HepG2 (cell line): ENCODE results near the gene COL13A1. TPM values are rescaled to one million over a fixed set of nuclear protein-coding genes. Genes with fewer than 3 reads are reported as not detected.

Experiments used
- ATAC-seq: fragments of 200-7000 bp; cut with Tn5 transposase; 3 replicates; pipeline ENCODE4 v1.9.1; 2020; ENCODE audit warnings: mild to moderate bottlenecking, moderate library complexity
- BruUV-seq: library from RNA; stranded (reverse); fragments of 400-500 nt; replicated peaks from 2 replicates; lab custom pipeline; 2021; lab: Mats Ljungman, UMichigan
- CTCF ChIA-PET: fragments of 300-600 bp; formaldehyde crosslinking; extraction: SDS; loops from one replicate; lab custom pipeline; 2021; ENCODE audit warnings: low total read pairs, inconsistent platforms, low intra/inter-chr PET ratio; lab: Yijun Ruan, JAX
- POLR2A ChIA-PET: fragments of 350-600 bp; sonication (Branson Sonifier 250); formaldehyde crosslinking; loops from one replicate; lab custom pipeline; 2020; ENCODE audit warnings: antibody characterized with exemption, inconsistent platforms; lab: Yijun Ruan, JAX
- DNase-seq: peaks from one replicate; pipeline ENCODE4 v3.0.0-alpha.2; 2015; ENCODE audit warnings: low spot score
- FAIRE-seq: peaks from 3 replicates; lab custom pipeline; 2011; peaks lifted over from hg19 to GRCh38; lab: Jason Lieb, UNC
- H2AFZ ChIP-seq: one replicate; pipeline ENCODE4 v1.6.1; 2011; ENCODE audit warnings: low read length, inconsistent platforms
- H3K27ac ChIP-seq: fragments of 300-600 bp; 3 replicates; pipeline ENCODE4 v1.8.0; 2011; ENCODE audit warnings: mixed run types, mild to moderate bottlenecking, mixed read lengths, low read length, inconsistent platforms; ENCODE audit not compliant: insufficient read depth; ENCODE audit errors: extremely low read length
- H3K27me3 ChIP-seq, 2 experiments: fragments of 200-600 bp in 1 of 2; 2 replicates in 1 of 2; 3 replicates in 1 of 2; pipeline versions ENCODE4 v1.6.0 to v1.8.0; 2011; ENCODE audit warnings: low read length in 2 of 2, mild to moderate bottlenecking in 2 of 2, moderate library complexity in 2 of 2, inconsistent platforms in 1 of 2; ENCODE audit not compliant: insufficient read depth in 2 of 2, control insufficient read depth in 1 of 2
- H3K36me3 ChIP-seq, 2 experiments: fragments of 200-600 bp in 1 of 2; replicated peaks in 1 of 2; 2 replicates in 1 of 2; 3 replicates in 1 of 2; pipeline versions ENCODE4 v1.5.1 to v1.8.0; 2011; ENCODE audit warnings: low read length in 2 of 2, inconsistent platforms in 1 of 2; ENCODE audit not compliant: insufficient read depth in 2 of 2, control insufficient read depth in 1 of 2
- H3K4me1 ChIP-seq: 2 replicates; pipeline ENCODE4 v1.5.1; 2012; ENCODE audit warnings: low read length, inconsistent platforms; ENCODE audit not compliant: insufficient read depth
- H3K4me2 ChIP-seq: 2 replicates; pipeline ENCODE4 v1.6.0; 2011; ENCODE audit warnings: low read depth, low read length, inconsistent platforms
- H3K4me3 ChIP-seq, 3 experiments: fragments of 200-600 bp in 1 of 3; sonication (generic), shearing (Covaris generic) in 1 of 3; replicated peaks in 1 of 3; 2 replicates each; pipeline ENCODE4 v1.5.1; 2011 to 2016; ENCODE audit warnings: low read length in 3 of 3, inconsistent platforms in 2 of 3, low read depth in 2 of 3, mild to moderate bottlenecking in 2 of 3, control low read depth in 1 of 3, mixed read lengths in 1 of 3; ENCODE audit not compliant: insufficient read depth in 1 of 3
- H3K79me2 ChIP-seq: one replicate; pipeline ENCODE4 v1.6.1; 2011; ENCODE audit warnings: low read length, inconsistent platforms; ENCODE audit not compliant: insufficient read depth
- H3K9ac ChIP-seq: 2 replicates; pipeline ENCODE4 v1.6.0; 2011; ENCODE audit warnings: mild to moderate bottlenecking, low read depth, low read length, inconsistent platforms; ENCODE audit not compliant: insufficient read depth
- H3K9me3 ChIP-seq: 2 replicates; pipeline ENCODE4 v1.5.1; 2012; ENCODE audit warnings: mild to moderate bottlenecking, low read length
- H4K20me1 ChIP-seq: 2 replicates; pipeline ENCODE4 v1.6.0; 2011; ENCODE audit warnings: inconsistent platforms, mild to moderate bottlenecking, low read length, moderate library complexity; ENCODE audit not compliant: insufficient read depth
- GABPB1 ChIP-seq: IDR thresholded peaks from 2 replicates; pipeline ENCODE4 v1.6.1; 2016; ENCODE audit warnings: mild to moderate bottlenecking, missing genetic modification reagents, moderate library complexity, missing compliant biosample characterization
- GZF1 ChIP-seq: sonication (generic); formaldehyde crosslinking; IDR thresholded peaks from 2 replicates; pipeline ENCODE4 v1.5.1; 2020; ENCODE audit warnings: mild to moderate bottlenecking, missing genetic modification reagents
- NBN ChIP-seq: fragments of 450-650 bp; conservative IDR thresholded peaks from 2 replicates; pipeline ENCODE4 v1.6.1; 2017
- NFATC3 ChIP-seq: sonication (generic); formaldehyde crosslinking; IDR thresholded peaks from 2 replicates; pipeline ENCODE4 v1.5.1; 2020; ENCODE audit warnings: mild to moderate bottlenecking, missing genetic modification reagents
- NFKB2 ChIP-seq: sonication (generic); formaldehyde crosslinking; IDR thresholded peaks from 2 replicates; pipeline ENCODE4 v1.4.0; 2020; ENCODE audit warnings: missing genetic modification reagents, borderline replicate concordance
- PCBP1 ChIP-seq: fragments of 200-400 bp; formaldehyde crosslinking; IDR thresholded peaks from 2 replicates; pipeline ENCODE4 v1.6.1; 2017; ENCODE audit warnings: mild to moderate bottlenecking, low read depth, low read length, borderline replicate concordance
- TRIM24 ChIP-seq: sonication (generic); formaldehyde crosslinking; IDR thresholded peaks from 2 replicates; pipeline ENCODE4 v1.8.0; 2022; ENCODE audit warnings: mild to moderate bottlenecking, missing genetic modification reagents
- ZFY ChIP-seq: sonication (generic); formaldehyde crosslinking; IDR thresholded peaks from 2 replicates; pipeline ENCODE4 v1.4.0; 2020; ENCODE audit warnings: missing genetic modification reagents
- ZNF12 ChIP-seq: sonication (generic); formaldehyde crosslinking; IDR thresholded peaks from 2 replicates; pipeline ENCODE4 v1.5.0; 2020; ENCODE audit warnings: missing genetic modification reagents
- ZNF569 ChIP-seq: sonication (generic); formaldehyde crosslinking; IDR thresholded peaks from 2 replicates; pipeline ENCODE4 v1.5.0; 2020; ENCODE audit warnings: mild to moderate bottlenecking, missing genetic modification reagents, moderate library complexity, borderline replicate concordance
- ZNF570 ChIP-seq: sonication (generic); formaldehyde crosslinking; IDR thresholded peaks from 2 replicates; pipeline ENCODE4 v1.4.0; 2020; ENCODE audit warnings: mild to moderate bottlenecking, missing genetic modification reagents, borderline replicate concordance
- ZNF776 ChIP-seq: sonication (generic); formaldehyde crosslinking; IDR thresholded peaks from 2 replicates; pipeline ENCODE4 v1.4.0; 2020; ENCODE audit warnings: mild to moderate bottlenecking, missing genetic modification reagents
- ZNF780A ChIP-seq: sonication (generic); formaldehyde crosslinking; IDR thresholded peaks from 2 replicates; pipeline ENCODE4 v1.8.0; 2022; ENCODE audit warnings: mild to moderate bottlenecking, missing genetic modification reagents, moderate library complexity
- WGBS: methylation state at CpG from one replicate; pipeline ENCODE4 v1.1.6; 2017; ENCODE audit warnings: low lambda C conversion rate; 5-methylcytosine and 5-hydroxymethylcytosine counted together
- in situ Hi-C: cut with HindIII; loops from 2 replicates; pipeline ENCODE4 v1.10.0; 2017; ENCODE audit warnings: low pct_unique_long_range_greater_than_20kb; ENCODE audit not compliant: extremely low pct_ligation_motif_present
- intact Hi-C: fragments of 100-400 bp; cut with micrococcal nuclease; formaldehyde crosslinking; loops from one replicate; pipeline ENCODE4 v1.10.0; 2022; ENCODE audit not compliant: unreplicated experiment
- polyA plus RNA-seq, 8 experiments: library from polyadenylated mRNA; depleted of rRNA in 3 of 8; stranded (reverse) in 7 of 8; unstranded in 1 of 8; fragments of >200 nt; fragmentation: Illumina TruSeq in 4 of 8; extraction: Trizol in 4 of 8; gene quantifications; 2 replicates each; pipeline versions ENCODE4 v1.2.1 to v1.2.3, GENCODE V29; 2011 to 2016; ENCODE audit warnings: low read depth in 4 of 8, missing spikeins in 1 of 8, mixed read lengths in 1 of 8; ENCODE audit not compliant: insufficient read depth in 1 of 8
- total RNA-seq, 5 experiments: library from RNA; depleted of rRNA; stranded (reverse); fragments of >200 nt; fragmentation: Illumina TruSeq; extraction: Trizol; gene quantifications; 2 replicates each; pipeline ENCODE4 v1.2.3, GENCODE V29; 2016; ENCODE audit warnings: low read depth in 1 of 5
- TF ChIP-seq, protein P1 (sequence below): sonication (generic); formaldehyde crosslinking; IDR thresholded peaks from 2 replicates; pipeline ENCODE4 v1.5.1; 2020; ENCODE audit warnings: missing genetic modification reagents, mild to moderate bottlenecking, borderline replicate concordance
- TF ChIP-seq, protein P2 (sequence below): sonication (generic); formaldehyde crosslinking; IDR thresholded peaks from 2 replicates; pipeline ENCODE4 v1.5.0; 2020; ENCODE audit warnings: missing genetic modification reagents
- TF ChIP-seq, protein P3 (sequence below): sonication (generic); formaldehyde crosslinking; IDR thresholded peaks from 2 replicates; pipeline ENCODE4 v1.4.0; 2020; ENCODE audit warnings: missing genetic modification reagents, borderline replicate concordance
- TF ChIP-seq, protein P4 (sequence below): sonication (generic); formaldehyde crosslinking; IDR thresholded peaks from 2 replicates; pipeline ENCODE4 v1.5.1; 2020; ENCODE audit warnings: mild to moderate bottlenecking, moderate library complexity, missing genetic modification reagents

COL13A1 gene
- total and polyA plus RNA-seq, 2 of the 13 experiments (the other 11 are each of a cell fraction or from before 2014, with no cell fraction given), result 0.07 TPM; not detected in 1

DNA sequence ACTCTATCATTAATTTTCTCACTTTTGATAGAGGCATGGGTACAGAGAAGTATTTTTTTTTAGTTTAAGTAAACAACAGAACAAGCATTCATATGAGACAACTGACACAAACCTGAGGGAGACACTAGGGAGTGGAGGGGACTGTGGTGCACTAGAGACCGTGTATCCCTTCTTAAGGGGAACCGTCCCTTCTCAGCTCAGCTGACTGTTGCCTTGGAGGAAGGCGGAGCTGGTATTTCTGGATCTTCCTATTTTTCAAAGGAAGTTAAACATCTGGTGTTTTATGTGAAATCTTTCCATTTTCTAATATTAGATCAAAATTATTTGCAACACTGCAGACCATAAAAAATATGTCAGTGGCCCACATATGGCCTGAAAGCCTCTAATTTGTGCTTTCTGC, 137.4 kb downstream of the COL13A1 start:
- H3K27me3 ChIP-seq, result peaks cover 2 to 27% of the 10 kb centered on the region in 2 experiments; a peak in 2 of 5 replicates
- H3K4me1 ChIP-seq, result no peaks in the 10 kb centered on the region
- BruUV-seq, result no TSS peak
- no peaks in the 10 kb centered on the region for H3K36me3 ChIP-seq
- intact Hi-C loops, result no loop called here
- no peak overlapping the region for H3K4me2 ChIP-seq
- CTCF ChIA-PET, result no interaction called here
- no peak overlapping the region for H3K27ac ChIP-seq
- no peak for ATAC-seq
- no peak for FAIRE-seq
- no peak overlapping the region for H3K9ac ChIP-seq
- H3K4me3 ChIP-seq, result no peak overlapping the region
- H3K79me2 ChIP-seq, result no peaks in the 10 kb centered on the region
- in situ Hi-C loops, result no loop called here
- POLR2A ChIA-PET, result no interaction called here
- no peak for DNase-seq
- WGBS, result 24% methylated on average over 3 of the region's 3 CpGs
- H3K9me3 ChIP-seq, result no peaks in the 10 kb centered on the region
- no peaks in the 10 kb centered on the region for H4K20me1 ChIP-seq
- no peak overlapping the region for H2AFZ ChIP-seq
- TF ChIP-seq ZNF12 (CRISPR knock-in tag) (no peak), NFATC3 (no peak), PCBP1 (no peak), TRIM24 (CRISPR knock-in tag) (no peak), ZNF776 (CRISPR knock-in tag) (no peak), NFKB2 (CRISPR knock-in tag) (no peak), ZNF570 (CRISPR knock-in tag) (no peak), ZFY (CRISPR knock-in tag) (no peak), GABPB1 (CRISPR knock-in tag) (no peak), NBN (no peak), ZNF780A (CRISPR knock-in tag) (no peak), ZNF569 (CRISPR knock-in tag) (no peak), GZF1 (no peak)
- TF ChIP-seq, protein P1, sequence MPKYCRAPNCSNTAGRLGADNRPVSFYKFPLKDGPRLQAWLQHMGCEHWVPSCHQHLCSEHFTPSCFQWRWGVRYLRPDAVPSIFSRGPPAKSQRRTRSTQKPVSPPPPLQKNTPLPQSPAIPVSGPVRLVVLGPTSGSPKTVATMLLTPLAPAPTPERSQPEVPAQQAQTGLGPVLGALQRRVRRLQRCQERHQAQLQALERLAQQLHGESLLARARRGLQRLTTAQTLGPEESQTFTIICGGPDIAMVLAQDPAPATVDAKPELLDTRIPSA (CRISPR knock-in tag), result no peak
- TF ChIP-seq, protein P2, sequence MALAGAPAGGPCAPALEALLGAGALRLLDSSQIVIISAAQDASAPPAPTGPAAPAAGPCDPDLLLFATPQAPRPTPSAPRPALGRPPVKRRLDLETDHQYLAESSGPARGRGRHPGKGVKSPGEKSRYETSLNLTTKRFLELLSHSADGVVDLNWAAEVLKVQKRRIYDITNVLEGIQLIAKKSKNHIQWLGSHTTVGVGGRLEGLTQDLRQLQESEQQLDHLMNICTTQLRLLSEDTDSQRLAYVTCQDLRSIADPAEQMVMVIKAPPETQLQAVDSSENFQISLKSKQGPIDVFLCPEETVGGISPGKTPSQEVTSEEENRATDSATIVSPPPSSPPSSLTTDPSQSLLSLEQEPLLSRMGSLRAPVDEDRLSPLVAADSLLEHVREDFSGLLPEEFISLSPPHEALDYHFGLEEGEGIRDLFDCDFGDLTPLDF (CRISPR knock-in tag), result no peak
- TF ChIP-seq, protein P3, sequence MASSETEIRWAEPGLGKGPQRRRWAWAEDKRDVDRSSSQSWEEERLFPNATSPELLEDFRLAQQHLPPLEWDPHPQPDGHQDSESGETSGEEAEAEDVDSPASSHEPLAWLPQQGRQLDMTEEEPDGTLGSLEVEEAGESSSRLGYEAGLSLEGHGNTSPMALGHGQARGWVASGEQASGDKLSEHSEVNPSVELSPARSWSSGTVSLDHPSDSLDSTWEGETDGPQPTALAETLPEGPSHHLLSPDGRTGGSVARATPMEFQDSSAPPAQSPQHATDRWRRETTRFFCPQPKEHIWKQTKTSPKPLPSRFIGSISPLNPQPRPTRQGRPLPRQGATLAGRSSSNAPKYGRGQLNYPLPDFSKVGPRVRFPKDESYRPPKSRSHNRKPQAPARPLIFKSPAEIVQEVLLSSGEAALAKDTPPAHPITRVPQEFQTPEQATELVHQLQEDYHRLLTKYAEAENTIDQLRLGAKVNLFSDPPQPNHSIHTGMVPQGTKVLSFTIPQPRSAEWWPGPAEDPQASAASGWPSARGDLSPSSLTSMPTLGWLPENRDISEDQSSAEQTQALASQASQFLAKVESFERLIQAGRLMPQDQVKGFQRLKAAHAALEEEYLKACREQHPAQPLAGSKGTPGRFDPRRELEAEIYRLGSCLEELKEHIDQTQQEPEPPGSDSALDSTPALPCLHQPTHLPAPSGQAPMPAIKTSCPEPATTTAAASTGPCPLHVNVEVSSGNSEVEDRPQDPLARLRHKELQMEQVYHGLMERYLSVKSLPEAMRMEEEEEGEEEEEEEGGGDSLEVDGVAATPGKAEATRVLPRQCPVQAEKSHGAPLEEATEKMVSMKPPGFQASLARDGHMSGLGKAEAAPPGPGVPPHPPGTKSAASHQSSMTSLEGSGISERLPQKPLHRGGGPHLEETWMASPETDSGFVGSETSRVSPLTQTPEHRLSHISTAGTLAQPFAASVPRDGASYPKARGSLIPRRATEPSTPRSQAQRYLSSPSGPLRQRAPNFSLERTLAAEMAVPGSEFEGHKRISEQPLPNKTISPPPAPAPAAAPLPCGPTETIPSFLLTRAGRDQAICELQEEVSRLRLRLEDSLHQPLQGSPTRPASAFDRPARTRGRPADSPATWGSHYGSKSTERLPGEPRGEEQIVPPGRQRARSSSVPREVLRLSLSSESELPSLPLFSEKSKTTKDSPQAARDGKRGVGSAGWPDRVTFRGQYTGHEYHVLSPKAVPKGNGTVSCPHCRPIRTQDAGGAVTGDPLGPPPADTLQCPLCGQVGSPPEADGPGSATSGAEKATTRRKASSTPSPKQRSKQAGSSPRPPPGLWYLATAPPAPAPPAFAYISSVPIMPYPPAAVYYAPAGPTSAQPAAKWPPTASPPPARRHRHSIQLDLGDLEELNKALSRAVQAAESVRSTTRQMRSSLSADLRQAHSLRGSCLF (CRISPR knock-in tag), result no peak
- TF ChIP-seq, protein P4, sequence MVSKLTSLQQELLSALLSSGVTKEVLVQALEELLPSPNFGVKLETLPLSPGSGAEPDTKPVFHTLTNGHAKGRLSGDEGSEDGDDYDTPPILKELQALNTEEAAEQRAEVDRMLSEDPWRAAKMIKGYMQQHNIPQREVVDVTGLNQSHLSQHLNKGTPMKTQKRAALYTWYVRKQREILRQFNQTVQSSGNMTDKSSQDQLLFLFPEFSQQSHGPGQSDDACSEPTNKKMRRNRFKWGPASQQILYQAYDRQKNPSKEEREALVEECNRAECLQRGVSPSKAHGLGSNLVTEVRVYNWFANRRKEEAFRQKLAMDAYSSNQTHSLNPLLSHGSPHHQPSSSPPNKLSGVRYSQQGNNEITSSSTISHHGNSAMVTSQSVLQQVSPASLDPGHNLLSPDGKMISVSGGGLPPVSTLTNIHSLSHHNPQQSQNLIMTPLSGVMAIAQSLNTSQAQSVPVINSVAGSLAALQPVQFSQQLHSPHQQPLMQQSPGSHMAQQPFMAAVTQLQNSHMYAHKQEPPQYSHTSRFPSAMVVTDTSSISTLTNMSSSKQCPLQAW (CRISPR knock-in tag), result no peak
